Heart left ventricle (tissue), 16 donors: Measurements from ENCODE around the gene ACKR4. TPM values are rescaled to one million over a fixed set of nuclear protein-coding genes. Genes with fewer than 3 reads are reported as not detected.

Source experiments
- ATAC-seq, 4 donors: fragments of 200-7000 bp; cut with Tn5 transposase; one replicate each; pipeline ENCODE4 v1.9.1; 2020 to 2022; ENCODE audit warnings: moderate library complexity in 4 of 4, mild to moderate bottlenecking in 3 of 4, moderate number of reproducible peaks in 1 of 4
- DNase-seq, 5 donors: peaks; one replicate each; pipeline ENCODE4 v3.0.0-alpha.2; 2020
- H3K27ac ChIP-seq, 12 donors: fragments of 200-600 bp; sonication (generic) in 4 of 12; one replicate each; pipeline versions ENCODE4 v1.5.0 to v1.8.0; 2016 to 2022; ENCODE audit warnings: mild to moderate bottlenecking in 2 of 12
- H3K27me3 ChIP-seq, 9 donors: fragments of 200-600 bp; sonication (generic) in 2 of 9; one replicate each; pipeline versions ENCODE4 v1.5.1 to v1.8.0; 2016 to 2022; ENCODE audit warnings: mild to moderate bottlenecking in 3 of 9
- H3K36me3 ChIP-seq, 9 donors: fragments of 200-600 bp; sonication (generic) in 2 of 9; one replicate each; pipeline versions ENCODE4 v1.5.0 to v1.8.0; 2018 to 2022; ENCODE audit warnings: mild to moderate bottlenecking in 2 of 9
- H3K4me1 ChIP-seq, 12 donors: fragments of 200-600 bp; sonication (generic) in 4 of 12; one replicate each; pipeline versions ENCODE4 v1.5.0 to v1.8.0; 2016 to 2022; ENCODE audit warnings: mild to moderate bottlenecking in 3 of 12
- H3K4me3 ChIP-seq, 12 donors: fragments of 200-600 bp; sonication (generic) in 4 of 12; one replicate each; pipeline versions ENCODE4 v1.5.0 to v1.8.0; 2017 to 2022; ENCODE audit warnings: mild to moderate bottlenecking in 9 of 12, moderate library complexity in 4 of 12
- H3K9me3 ChIP-seq, 12 donors: fragments of 200-600 bp; sonication (generic) in 4 of 12; one replicate each; pipeline versions ENCODE4 v1.5.0 to v1.8.0; 2016 to 2022; ENCODE audit warnings: mild to moderate bottlenecking in 1 of 12
- POLR2A ChIP-seq, 2 donors: fragments of 450-650 bp; IDR thresholded peaks; one replicate each; pipeline ENCODE4 v1.6.1; 2017; ENCODE audit warnings: antibody characterized with exemption in 2 of 2, mild to moderate bottlenecking in 2 of 2, moderate library complexity in 2 of 2
- WGBS, 4 donors: extraction: QIAGEN DNeasy Blood & Tissue Kit in 2 of 4; methylation state at CpG; one replicate each; pipeline versions ENCODE4 v1.1.5 to v1.1.7; 2013 to 2018; 5-methylcytosine and 5-hydroxymethylcytosine counted together
- intact Hi-C, 10 donors: fragments of 100-400 bp; cut with DNase I; formaldehyde crosslinking; loops; one replicate each; pipeline versions ENCODE4 v1.11.1 to v1.14.2; 2022
- polyA plus RNA-seq, 2 donors: library from polyadenylated mRNA; stranded (reverse); fragments of 200-250 nt; gene quantifications; one replicate each; pipeline ENCODE4 v1.2.3, GENCODE V29; 2013
- total RNA-seq, 9 donors: library from RNA; depleted of rRNA in 2 of 9; stranded (reverse); fragments of >200 nt in 2 of 9; fragmentation: NEBNext Ultra II Directional in 3 of 9; extraction: Animal tissue kit (Norgen Biotek cat#: 25700) in 3 of 9; gene quantifications; one replicate each; pipeline versions ENCODE4 v1.1.0 to v1.2.4, GENCODE V29; 2016 to 2023
- TF ChIP-seq, protein P1 (sequence below), 12 donors: fragments of 200-600 bp; sonication (generic) in 4 of 12; IDR thresholded peaks; one replicate each; pipeline versions ENCODE4 v1.5.0 to v1.8.0; 2018 to 2022; ENCODE audit warnings: antibody characterized with exemption in 12 of 12, mild to moderate bottlenecking in 5 of 12
- donor health status: ischemic (EF 13 %, LVEDD 7.1; RV severe dilation, severe dysfunction).
- donor health status: healthy with polysubstance abuse.
- donor health status: DM: no; HTN: yes; CAD: no.
- donor health status: DM: no; HTN: no; CAD: no.
- donor health status: ischemic (EF 25% LVEDD 6.9; RV normal size, moderate dysfunction).
- donor health status: ischemic (EF 25% LVEDD 5.7; RV mildly dilated, moderate dysfunction).
- donor health status: healthy.
- donor health status: DM: yes; HTN: yes; CAD: no.
- donor health status: ischemic (EF 35%, LVEDD 5.7; RV mildly dilated, moderate dysfunction).
- donor health status: nonischemic (EF 11% LVEDD 7.7; RV severe dilation, severe dysfunction).
- donor health status: DM: yes; HTN: yes; CAD: no.
- donor health status: PGD.
- donor health status: ischemic (EF 29% LVEDD 5.4; RV normal size, mild dysfunction).
- donor health status: nonischemic (EF 23%, LVEDD 6.1; RV moderate dilation, normal function).

The ACKR4 gene
- total and polyA plus RNA-seq, 11 donors = 0.64 to 3.0 (median 2.0) TPM

DNA sequence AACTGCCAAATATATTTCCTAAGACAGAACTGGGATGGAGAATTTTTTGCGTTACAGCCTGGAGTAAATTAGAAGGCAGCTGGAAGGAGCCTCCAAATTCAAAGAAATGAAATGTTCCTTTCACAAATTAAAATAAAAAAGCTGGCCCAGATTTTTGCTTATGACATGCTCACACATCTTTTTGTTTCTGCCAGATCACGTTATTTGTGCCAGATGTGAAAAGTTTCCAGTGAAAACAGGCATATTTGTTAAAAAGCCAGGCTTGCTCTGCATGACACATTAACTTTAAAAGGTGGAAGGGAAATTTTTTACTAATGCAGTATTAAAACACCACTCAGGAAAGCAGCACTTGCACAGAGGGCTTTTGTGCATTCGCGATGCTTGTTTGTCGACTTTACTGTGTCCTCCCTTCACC lies 23.3 kb upstream of the ACKR4 start:
- no peak for TF ChIP-seq POLR2A (IDR thresholded peaks at IDR 0.05)
- TF ChIP-seq, protein P1, sequence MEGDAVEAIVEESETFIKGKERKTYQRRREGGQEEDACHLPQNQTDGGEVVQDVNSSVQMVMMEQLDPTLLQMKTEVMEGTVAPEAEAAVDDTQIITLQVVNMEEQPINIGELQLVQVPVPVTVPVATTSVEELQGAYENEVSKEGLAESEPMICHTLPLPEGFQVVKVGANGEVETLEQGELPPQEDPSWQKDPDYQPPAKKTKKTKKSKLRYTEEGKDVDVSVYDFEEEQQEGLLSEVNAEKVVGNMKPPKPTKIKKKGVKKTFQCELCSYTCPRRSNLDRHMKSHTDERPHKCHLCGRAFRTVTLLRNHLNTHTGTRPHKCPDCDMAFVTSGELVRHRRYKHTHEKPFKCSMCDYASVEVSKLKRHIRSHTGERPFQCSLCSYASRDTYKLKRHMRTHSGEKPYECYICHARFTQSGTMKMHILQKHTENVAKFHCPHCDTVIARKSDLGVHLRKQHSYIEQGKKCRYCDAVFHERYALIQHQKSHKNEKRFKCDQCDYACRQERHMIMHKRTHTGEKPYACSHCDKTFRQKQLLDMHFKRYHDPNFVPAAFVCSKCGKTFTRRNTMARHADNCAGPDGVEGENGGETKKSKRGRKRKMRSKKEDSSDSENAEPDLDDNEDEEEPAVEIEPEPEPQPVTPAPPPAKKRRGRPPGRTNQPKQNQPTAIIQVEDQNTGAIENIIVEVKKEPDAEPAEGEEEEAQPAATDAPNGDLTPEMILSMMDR (IDR thresholded peaks at IDR 0.05) = no peak
- intact Hi-C loops = no loop called here
- DNase-seq = no peak
- ATAC-seq = peak in 2 of 4 donors; percentile 24 to 46
- H3K36me3 ChIP-seq = peaks cover 0 to 60% (median 42%) of the 10 kb centered on the region in 9 donors
- H3K9me3 ChIP-seq = peaks cover 0 to 6% (median 0%) of the 10 kb centered on the region in 12 donors
- H3K27ac ChIP-seq = peak overlapping the region in 5 of 12 donors; percentile 24 to 53 (median 51)
- no peaks in the 10 kb centered on the region for H3K27me3 ChIP-seq
- H3K4me3 ChIP-seq = no peak overlapping the region
- peaks cover 0 to 21% (median 7%) of the 10 kb centered on the region in 12 donors for H3K4me1 ChIP-seq
- WGBS, 4 donors = 70 to 84% (median 79%) methylated on average over 5 of the region's 5 CpGs

DNA sequence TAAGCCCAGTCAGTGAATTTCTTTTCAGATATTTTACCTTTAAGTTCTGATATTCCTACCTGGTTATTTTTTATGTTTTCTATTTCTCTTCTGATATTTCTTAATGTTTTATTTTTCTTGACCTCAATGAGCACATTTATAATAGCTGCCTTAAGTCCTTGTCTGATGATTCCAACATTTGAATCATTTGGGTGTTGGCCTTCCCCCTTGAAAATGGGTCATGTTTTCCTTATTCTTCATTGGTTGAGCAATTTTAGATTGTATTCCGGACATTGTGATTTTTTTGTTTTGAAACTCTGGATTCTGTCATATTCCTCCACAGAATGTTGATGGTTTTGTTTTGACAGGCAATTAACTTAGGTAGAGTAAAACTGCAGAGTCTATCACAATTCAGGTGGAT lies 9.7 kb upstream of the ACKR4 start:
- TF ChIP-seq, protein P1 (IDR thresholded peaks at IDR 0.05) = no peak
- TF ChIP-seq POLR2A (IDR thresholded peaks at IDR 0.05) = no peak
- H3K4me1 ChIP-seq = no peaks in the 10 kb centered on the region
- intact Hi-C loops = no loop called here
- no peak for ATAC-seq
- H3K9me3 ChIP-seq = peaks cover 0 to 4% (median 0%) of the 10 kb centered on the region in 12 donors
- no peaks in the 10 kb centered on the region for H3K27me3 ChIP-seq
- no peak for DNase-seq
- WGBS, 4 donors = 78 to 88% (median 80%) methylated on average over 1 of the region's 1 CpG
- H3K36me3 ChIP-seq = peaks cover 0 to 33% (median 4%) of the 10 kb centered on the region in 9 donors
- H3K4me3 ChIP-seq = no peak overlapping the region
- H3K27ac ChIP-seq = no peak overlapping the region

DNA sequence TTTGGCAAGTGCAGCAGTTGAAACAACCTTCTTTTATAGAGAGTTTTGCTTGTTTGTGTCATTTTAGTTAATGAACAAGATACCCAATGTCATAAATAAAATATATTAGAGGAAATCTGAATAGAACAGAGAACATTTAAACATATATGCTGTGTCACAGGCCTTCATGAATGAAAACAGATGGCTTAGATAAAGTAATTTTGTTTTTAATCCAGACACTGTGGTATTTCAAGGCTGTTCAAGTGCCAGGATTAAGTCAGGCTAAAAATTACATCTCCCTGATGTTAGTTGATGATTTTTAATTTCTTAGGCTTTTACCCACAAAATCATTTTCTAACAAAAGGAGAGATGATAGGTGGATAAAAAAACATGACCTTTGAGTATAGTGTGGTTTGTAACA lies 4.9 kb upstream of the ACKR4 start:
- H3K9me3 ChIP-seq = peaks cover 0 to 4% (median 0%) of the 10 kb centered on the region in 12 donors
- intact Hi-C loops = no loop called here
- TF ChIP-seq, protein P1 (IDR thresholded peaks at IDR 0.05) = no peak
- no peak for TF ChIP-seq POLR2A (IDR thresholded peaks at IDR 0.05)
- H3K4me1 ChIP-seq = peaks cover 0 to 10% (median 0%) of the 10 kb centered on the region in 12 donors
- no peaks in the 10 kb centered on the region for H3K27me3 ChIP-seq
- H3K27ac ChIP-seq = no peak overlapping the region
- peaks cover 0 to 41% (median 6%) of the 10 kb centered on the region in 9 donors for H3K36me3 ChIP-seq
- DNase-seq (no peak), ATAC-seq (no peak)
- no peak overlapping the region for H3K4me3 ChIP-seq

DNA sequence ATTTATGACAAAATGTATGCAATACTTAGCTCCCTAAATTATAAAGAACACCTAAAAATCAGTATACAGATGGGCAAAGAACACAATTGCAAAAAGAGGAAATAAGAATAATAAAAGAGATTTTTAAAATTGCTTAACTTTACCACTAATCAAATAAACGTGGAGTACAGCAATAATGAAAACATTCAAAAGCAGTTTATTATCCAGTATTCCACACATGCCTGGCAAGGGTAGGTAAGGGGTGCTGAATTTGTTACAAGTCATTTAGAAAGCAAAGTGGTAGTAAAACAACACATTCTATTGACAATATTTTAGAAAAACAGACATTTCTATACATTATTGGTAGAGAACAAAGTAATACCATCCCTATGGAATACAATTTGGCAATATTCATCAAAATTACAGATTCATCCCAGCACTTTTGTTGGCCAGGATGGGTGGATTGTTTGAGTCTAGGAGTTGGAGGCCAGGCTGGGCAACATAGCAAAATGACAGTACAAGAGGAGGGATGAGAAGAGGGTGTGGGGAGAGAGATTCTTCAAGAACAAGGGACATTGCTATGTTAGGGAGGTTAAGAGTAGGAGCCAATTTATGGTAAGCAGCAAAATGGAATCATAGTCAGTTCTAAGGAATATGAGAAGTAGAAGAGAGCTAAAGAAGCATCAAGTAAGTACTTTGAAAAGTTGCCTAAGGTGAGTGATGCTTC lies 3.7 kb upstream of the ACKR4 start:
- WGBS, 4 donors = 53 to 73% (median 59%) methylated on average over 1 of the region's 1 CpG
- Histone ChIP-seq H3K27ac (no peak overlapping the region), H3K4me1 (peaks cover 0 to 10% (median 0%) of the 10 kb centered on the region in 12 donors), H3K4me3 (no peak overlapping the region), H3K36me3 (peaks cover 0 to 38% (median 6%) of the 10 kb centered on the region in 9 donors), H3K27me3 (no peaks in the 10 kb centered on the region), H3K9me3 (peaks cover 0 to 4% (median 0%) of the 10 kb centered on the region in 12 donors)
- ATAC-seq (no peak), DNase-seq (no peak)
- intact Hi-C loops = no loop called here
- no peak for TF ChIP-seq POLR2A (IDR thresholded peaks at IDR 0.05)
- TF ChIP-seq, protein P1 (IDR thresholded peaks at IDR 0.05) = no peak
